ENCODE measurements around the gene ANK2. TPM values are rescaled to one million over a fixed set of nuclear protein-coding genes. Genes with fewer than 3 reads are reported as not detected.

ANK2 gene
- total RNA-seq, 1 experiment from 2014 or later = 5.6 TPM

DNA sequence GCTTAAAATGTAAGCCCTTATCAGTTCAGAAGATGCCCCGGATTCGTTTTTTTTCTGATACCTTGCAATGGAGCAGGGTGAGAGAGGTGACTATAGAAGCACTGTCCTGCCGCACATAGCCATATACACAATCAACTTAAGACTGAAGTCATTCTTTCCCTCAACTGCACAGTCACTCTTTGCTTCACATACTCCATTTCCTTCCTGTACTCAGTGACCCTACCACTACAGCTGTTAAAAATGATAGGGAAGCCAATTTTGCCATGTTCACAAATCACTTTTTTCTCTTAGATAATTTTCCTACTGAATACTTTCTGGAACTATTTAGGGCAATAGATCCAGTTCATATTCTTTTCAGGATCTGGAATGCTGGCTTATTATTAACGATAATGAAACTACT, 300.0 kb downstream of the ANK2 start:
- H4K20me1 ChIP-seq (ENCODE audit: insufficient read depth) = no peaks in the 10 kb centered on the region
- intact Hi-C loops (cut with micrococcal nuclease) = no loop called here
- H3K4me1 ChIP-seq (ENCODE audit: control insufficient read depth in 1 of 2, insufficient read depth in 2 of 2, low read length in 2 of 2) = no peaks in the 10 kb centered on the region
- H3K9me2 ChIP-seq (ENCODE audit: insufficient read depth) = no peaks in the 10 kb centered on the region
- no peaks in the 10 kb centered on the region for H3K36me3 ChIP-seq (ENCODE audit: control insufficient read depth in 1 of 2, insufficient read depth in 2 of 2, low read length in 2 of 2)
- H3K9ac ChIP-seq (ENCODE audit: low read length) = no peak overlapping the region
- H3K27ac ChIP-seq (ENCODE audit: low read depth, low read length) = no peak overlapping the region
- no TSS peak for BruUV-seq (replicated peaks)
- TF ChIP-seq EZH2phosphoT487 (IDR thresholded peaks at IDR 0.05; ENCODE audit: borderline replicate concordance) (no peak), POLR2A (IDR thresholded peaks at IDR 0.05; ENCODE audit: borderline replicate concordance, extremely low read depth, insufficient read depth, insufficient read length) (no peak)
- TF ChIP-seq, protein P1, sequence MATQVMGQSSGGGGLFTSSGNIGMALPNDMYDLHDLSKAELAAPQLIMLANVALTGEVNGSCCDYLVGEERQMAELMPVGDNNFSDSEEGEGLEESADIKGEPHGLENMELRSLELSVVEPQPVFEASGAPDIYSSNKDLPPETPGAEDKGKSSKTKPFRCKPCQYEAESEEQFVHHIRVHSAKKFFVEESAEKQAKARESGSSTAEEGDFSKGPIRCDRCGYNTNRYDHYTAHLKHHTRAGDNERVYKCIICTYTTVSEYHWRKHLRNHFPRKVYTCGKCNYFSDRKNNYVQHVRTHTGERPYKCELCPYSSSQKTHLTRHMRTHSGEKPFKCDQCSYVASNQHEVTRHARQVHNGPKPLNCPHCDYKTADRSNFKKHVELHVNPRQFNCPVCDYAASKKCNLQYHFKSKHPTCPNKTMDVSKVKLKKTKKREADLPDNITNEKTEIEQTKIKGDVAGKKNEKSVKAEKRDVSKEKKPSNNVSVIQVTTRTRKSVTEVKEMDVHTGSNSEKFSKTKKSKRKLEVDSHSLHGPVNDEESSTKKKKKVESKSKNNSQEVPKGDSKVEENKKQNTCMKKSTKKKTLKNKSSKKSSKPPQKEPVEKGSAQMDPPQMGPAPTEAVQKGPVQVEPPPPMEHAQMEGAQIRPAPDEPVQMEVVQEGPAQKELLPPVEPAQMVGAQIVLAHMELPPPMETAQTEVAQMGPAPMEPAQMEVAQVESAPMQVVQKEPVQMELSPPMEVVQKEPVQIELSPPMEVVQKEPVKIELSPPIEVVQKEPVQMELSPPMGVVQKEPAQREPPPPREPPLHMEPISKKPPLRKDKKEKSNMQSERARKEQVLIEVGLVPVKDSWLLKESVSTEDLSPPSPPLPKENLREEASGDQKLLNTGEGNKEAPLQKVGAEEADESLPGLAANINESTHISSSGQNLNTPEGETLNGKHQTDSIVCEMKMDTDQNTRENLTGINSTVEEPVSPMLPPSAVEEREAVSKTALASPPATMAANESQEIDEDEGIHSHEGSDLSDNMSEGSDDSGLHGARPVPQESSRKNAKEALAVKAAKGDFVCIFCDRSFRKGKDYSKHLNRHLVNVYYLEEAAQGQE (IDR thresholded peaks at IDR 0.05; ENCODE audit: low read depth) = no peak
- ChIA-PET CTCF (no interaction called here), RAD21 (ENCODE audit: low non-redundant PET in 1 of 2, low total read pairs in 2 of 2, uncharacterized antibody in 2 of 2, unreplicated experiment in 2 of 2) (no interaction called here), POLR2A (no interaction called here)
- H2AFZ ChIP-seq (ENCODE audit: low read depth, low read length, poor library complexity, severe bottlenecking) = no peak overlapping the region
- ATAC-seq (no peak), DNase-seq (ENCODE audit: low read depth, low spot score) (no peak)
- no peaks in the 10 kb centered on the region for H3K9me3 ChIP-seq (ENCODE audit: control insufficient read depth in 1 of 2, insufficient read depth in 1 of 2, low read depth in 1 of 2, low read length in 2 of 2)
- peaks cover 22% of the 10 kb centered on the region; the same call in 1 of the 2 replicates for H3K27me3 ChIP-seq (ENCODE audit: insufficient read depth, low read length)
- H3K4me3 ChIP-seq (replicated peaks in 1 of 2; ENCODE audit: low read depth in 1 of 2, low read length in 2 of 2) = no peak overlapping the region
- no peak overlapping the region for H3K4me2 ChIP-seq (ENCODE audit: low read length)
- H3K79me2 ChIP-seq (ENCODE audit: insufficient read depth, low read length) = no peaks in the 10 kb centered on the region

DNA sequence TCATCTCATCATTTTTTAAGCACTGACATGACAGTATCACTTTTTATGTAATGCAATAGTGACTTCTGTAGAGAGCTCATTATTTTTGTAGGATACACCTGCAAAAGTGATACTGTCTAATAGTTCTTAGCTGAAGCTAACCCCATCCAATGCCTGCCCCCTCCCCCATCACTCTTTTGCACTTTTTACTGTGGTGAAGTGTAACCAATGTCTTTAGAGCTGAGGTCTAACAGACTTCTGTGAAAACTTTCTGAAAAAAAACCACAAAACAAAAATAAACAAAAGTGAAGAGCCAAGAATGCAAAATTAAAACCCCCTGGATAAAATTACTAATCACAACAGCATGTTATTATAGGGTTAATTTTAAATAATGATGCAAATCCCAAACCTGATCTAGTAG, 301.1 kb downstream of the ANK2 start:
- intact Hi-C loops (cut with micrococcal nuclease) = no loop called here
- Histone ChIP-seq H3K4me3 (replicated peaks in 1 of 2; ENCODE audit: low read depth in 1 of 2, low read length in 2 of 2) (no peak overlapping the region), H4K20me1 (ENCODE audit: insufficient read depth) (no peaks in the 10 kb centered on the region), H3K9me2 (ENCODE audit: insufficient read depth) (no peaks in the 10 kb centered on the region), H3K36me3 (ENCODE audit: control insufficient read depth in 1 of 2, insufficient read depth in 2 of 2, low read length in 2 of 2) (no peaks in the 10 kb centered on the region), H3K9me3 (ENCODE audit: control insufficient read depth in 1 of 2, insufficient read depth in 1 of 2, low read depth in 1 of 2, low read length in 2 of 2) (no peaks in the 10 kb centered on the region), H3K27me3 (ENCODE audit: insufficient read depth, low read length) (peaks cover 22% of the 10 kb centered on the region; the same call in 1 of the 2 replicates), H3K4me1 (ENCODE audit: control insufficient read depth in 1 of 2, insufficient read depth in 2 of 2, low read length in 2 of 2) (peaks cover 6 to 10% of the 10 kb centered on the region in 2 experiments), H3K9ac (ENCODE audit: low read length) (no peak overlapping the region), H3K79me2 (ENCODE audit: insufficient read depth, low read length) (no peaks in the 10 kb centered on the region), H3K27ac (ENCODE audit: low read depth, low read length) (no peak overlapping the region), H2AFZ (ENCODE audit: low read depth, low read length, poor library complexity, severe bottlenecking) (no peak overlapping the region), H3K4me2 (ENCODE audit: low read length) (no peak overlapping the region)
- ATAC-seq = no peak
- no peak for TF ChIP-seq CEBPB (IDR thresholded peaks at IDR 0.05; ENCODE audit: low read depth)
- no peak for TF ChIP-seq ELF1 (IDR thresholded peaks at IDR 0.05; ENCODE audit: borderline replicate concordance, low read depth)
- TF ChIP-seq FOSL1 (IDR thresholded peaks at IDR 0.05; ENCODE audit: low read depth) = no peak
- TF ChIP-seq, protein P2, sequence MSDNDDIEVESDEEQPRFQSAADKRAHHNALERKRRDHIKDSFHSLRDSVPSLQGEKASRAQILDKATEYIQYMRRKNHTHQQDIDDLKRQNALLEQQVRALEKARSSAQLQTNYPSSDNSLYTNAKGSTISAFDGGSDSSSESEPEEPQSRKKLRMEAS (IDR thresholded peaks at IDR 0.05) = no peak
- no peak for TF ChIP-seq RAD21 (IDR thresholded peaks at IDR 0.05; ENCODE audit: low read depth)
- ChIA-PET RAD21 (ENCODE audit: low non-redundant PET in 1 of 2, low total read pairs in 2 of 2, uncharacterized antibody in 2 of 2, unreplicated experiment in 2 of 2) (interaction anchor here in 1 of 2 experiments (0.5 kb wide), 1 partner anchor 767 kb away, joined by 3 read pairs; no protein-coding TSS in a partner anchor), POLR2A (no interaction called here), CTCF (no interaction called here)
- no TSS peak for BruUV-seq (replicated peaks)
- DNase-seq (ENCODE audit: low read depth, low spot score) = no peak
